HFF-Myc (cell line): ENCODE data around the gene LGI1.

ENCODE experiments used
- DNase-seq: peaks from one replicate; pipeline ENCODE4 v3.0.0-alpha.2; 2011; ENCODE audit warnings: low read depth; ENCODE audit errors: extremely low read depth
- H3K4me3 ChIP-seq: replicated peaks from 2 replicates; pipeline ENCODE4 v1.5.1; 2011; ENCODE audit warnings: low read depth, mild to moderate bottlenecking, control low read depth, low read length
- CTCF ChIP-seq: IDR thresholded peaks from 2 replicates; pipeline ENCODE4 v1.5.1; 2012; ENCODE audit warnings: mild to moderate bottlenecking, low read depth, low read length, control low read depth; ENCODE audit errors: missing control alignments

The LGI1 gene

GRCh38 chr10:93718937-93719725, 38.6 kb upstream of the LGI1 start:
- no peak for DNase-seq
- no peak overlapping the region for H3K4me3 ChIP-seq
- TF ChIP-seq CTCF: no peak

GRCh38 chr10:93719901-93720300, 37.8 kb upstream of the LGI1 start:
- DNase-seq: no peak
- no peak for TF ChIP-seq CTCF
- no peak overlapping the region for H3K4me3 ChIP-seq

GRCh38 chr10:93722550-93722949, 35.2 kb upstream of the LGI1 start:
- TF ChIP-seq CTCF: no peak
- H3K4me3 ChIP-seq: no peak overlapping the region
- no peak for DNase-seq

GRCh38 chr10:93723153-93723552, 34.6 kb upstream of the LGI1 start:
- no peak for DNase-seq
- TF ChIP-seq CTCF: no peak
- no peak overlapping the region for H3K4me3 ChIP-seq

GRCh38 chr10:93726024-93726423, 31.7 kb upstream of the LGI1 start:
- no peak for TF ChIP-seq CTCF
- no peak overlapping the region for H3K4me3 ChIP-seq
- no peak for DNase-seq

GRCh38 chr10:93741367-93741766, 16.4 kb upstream of the LGI1 start:
- no peak overlapping the region for H3K4me3 ChIP-seq
- no peak for DNase-seq
- no peak for TF ChIP-seq CTCF
